HG02678 (cell line): ENCODE results near the gene OTOA.
"Not testable (repeated sequence)": the region's sequence is repeated elsewhere in the genome, so short reads cannot be mapped to it uniquely, and the experiment has no call there.

Experiments
- ATAC-seq: cut with Tn5 transposase; IDR thresholded peaks from one replicate; pipeline ENCODE4 v1.9.1; 2021; ENCODE audit warnings: mild to moderate bottlenecking, moderate library complexity; ENCODE audit not compliant: unreplicated experiment

OTOA gene

DNA sequence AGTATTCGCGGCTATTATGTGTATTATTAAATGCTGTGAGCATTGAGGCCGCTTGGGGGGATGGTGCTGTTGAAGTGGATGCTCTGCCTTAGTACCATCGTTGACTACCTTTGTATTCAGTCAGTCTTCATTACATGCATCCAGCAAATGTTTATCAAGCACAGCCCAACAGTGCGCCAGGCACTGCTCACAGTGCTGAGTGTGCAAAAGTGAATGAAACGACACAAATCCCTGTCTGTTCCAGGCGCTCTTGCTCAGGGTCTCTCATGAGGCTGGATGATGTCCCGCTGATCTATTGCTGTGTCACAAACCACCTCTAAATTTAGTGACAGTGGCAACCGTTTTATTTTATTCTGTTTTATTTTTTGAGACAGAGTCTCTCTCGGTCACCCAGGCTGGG is 53.8 kb downstream of the OTOA start:
- ATAC-seq, result no peak

DNA sequence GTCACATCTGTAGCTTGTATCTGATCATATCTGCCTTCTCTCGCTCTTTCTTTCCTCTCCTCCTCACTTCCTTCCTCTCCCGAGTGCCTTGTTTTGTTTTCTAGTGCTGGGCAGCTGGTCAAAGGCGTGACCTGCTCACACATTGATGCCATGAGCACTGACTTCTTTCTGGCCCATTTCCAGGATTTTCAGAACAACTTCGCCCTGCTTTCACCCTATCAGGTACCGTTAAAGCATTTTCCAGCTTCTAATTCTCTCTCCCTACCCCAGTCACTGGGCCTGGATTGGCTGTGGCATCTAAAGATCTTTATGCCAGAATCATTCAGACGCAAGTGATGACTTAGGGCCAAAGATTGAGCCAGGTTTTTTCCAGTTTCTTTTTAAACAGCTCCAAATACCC is 55.5 kb downstream of the OTOA start:
- no peak for ATAC-seq

DNA sequence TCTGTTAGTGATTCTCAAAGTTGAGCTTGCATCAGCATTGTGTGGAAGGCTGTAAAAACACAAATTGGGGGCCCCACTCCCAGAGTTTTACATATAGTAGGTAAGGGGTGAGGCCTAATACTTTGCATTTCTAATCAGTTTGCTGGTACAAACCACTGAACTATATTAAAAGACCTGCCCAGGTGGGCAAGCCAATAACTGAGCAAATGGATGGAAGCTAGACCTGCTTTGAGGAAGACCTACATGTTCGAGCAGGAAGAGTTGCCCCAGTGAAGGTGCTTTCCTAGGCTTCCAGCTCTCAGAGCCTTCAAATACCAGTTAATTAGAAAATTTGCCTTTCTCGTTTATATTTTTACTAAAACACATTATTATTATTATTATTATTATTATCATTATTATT is 56.8 kb downstream of the OTOA start:
- ATAC-seq, result no peak

- ATAC-seq, result no peak
Measured at GRCh38 chr16:21722771-21723455, 59.1 kb downstream of the OTOA start.

- ATAC-seq, result no peak
Measured at GRCh38 chr16:21723532-21723931, 59.8 kb downstream of the OTOA start.

DNA sequence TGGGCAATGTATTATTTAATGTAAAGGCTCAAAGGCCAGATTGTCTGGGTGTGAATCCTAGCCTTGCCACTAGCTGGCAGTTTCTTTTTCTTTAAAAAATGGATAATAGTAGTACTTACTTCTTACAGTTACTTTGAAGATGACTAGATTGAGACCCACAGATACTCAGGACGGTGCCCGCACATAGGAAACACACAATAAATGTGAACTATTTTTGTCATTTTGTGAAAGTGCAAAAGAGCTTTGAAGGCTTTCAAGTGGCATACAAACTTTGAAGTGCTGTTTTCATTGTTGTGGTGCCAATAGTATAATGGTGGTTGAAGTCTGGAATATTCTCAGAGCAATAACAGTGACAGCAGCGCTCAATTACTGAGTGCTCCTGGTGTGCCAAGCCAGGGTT is 63.6 kb downstream of the OTOA start:
- no peak for ATAC-seq

GRCh38 chr16:21731233-21731632 is 67.5 kb downstream of the OTOA start:
- not testable (repeated sequence) for ATAC-seq

DNA sequence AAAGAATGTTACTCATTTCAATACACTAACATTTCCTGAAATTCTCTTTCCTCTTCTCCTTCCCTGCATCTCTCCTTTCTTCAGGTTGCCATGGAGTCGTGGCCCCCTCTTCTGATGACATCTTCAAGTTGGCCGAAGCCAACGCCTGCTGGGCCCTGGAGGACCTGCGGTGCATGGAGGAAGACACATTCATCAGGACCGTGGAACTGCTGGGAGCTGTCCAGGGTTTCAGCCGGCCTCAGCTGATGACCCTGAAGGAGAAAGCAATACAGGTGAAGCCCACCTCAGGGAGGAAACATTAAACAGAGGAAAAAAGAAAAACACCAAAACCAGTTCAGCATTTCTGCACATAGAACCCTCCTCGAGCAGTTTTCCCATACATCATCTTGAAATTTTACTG is 76.9 kb downstream of the OTOA start:
- not testable (repeated sequence) for ATAC-seq

- not testable (repeated sequence) for ATAC-seq
Measured at GRCh38 chr16:21756192-21757079, 92.7 kb downstream of the OTOA start.

- ATAC-seq, result peak; percentile 82
Measured at GRCh38 chr16:21757080-21757671, 93.4 kb downstream of the OTOA start.

GRCh38 chr16:21768280-21768679 is 104.5 kb downstream of the OTOA start:
- ATAC-seq, result not testable (repeated sequence)

DNA sequence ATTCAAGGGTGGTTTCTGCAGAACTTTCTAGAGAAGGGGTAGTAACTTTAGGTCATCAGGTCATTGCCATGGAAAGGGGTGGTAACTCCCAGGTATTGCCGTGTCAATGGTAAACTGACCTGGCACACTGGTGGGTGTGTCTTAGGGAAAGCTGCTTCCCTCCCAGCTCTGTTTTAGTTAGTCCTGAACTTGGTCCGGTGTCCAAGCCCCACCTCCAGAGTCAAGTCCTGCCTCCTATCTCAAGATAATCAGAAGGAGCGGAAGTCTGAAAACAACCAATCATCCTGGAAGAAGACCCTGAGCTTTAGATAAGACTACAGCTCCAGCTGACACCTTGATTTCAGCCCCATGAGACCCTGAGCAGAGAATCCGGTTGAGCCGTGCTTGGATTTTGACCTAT is 105.0 kb downstream of the OTOA start:
- ATAC-seq, result not testable (repeated sequence)

- not testable (repeated sequence) for ATAC-seq
Measured at GRCh38 chr16:21769284-21769683, 105.5 kb downstream of the OTOA start.

DNA sequence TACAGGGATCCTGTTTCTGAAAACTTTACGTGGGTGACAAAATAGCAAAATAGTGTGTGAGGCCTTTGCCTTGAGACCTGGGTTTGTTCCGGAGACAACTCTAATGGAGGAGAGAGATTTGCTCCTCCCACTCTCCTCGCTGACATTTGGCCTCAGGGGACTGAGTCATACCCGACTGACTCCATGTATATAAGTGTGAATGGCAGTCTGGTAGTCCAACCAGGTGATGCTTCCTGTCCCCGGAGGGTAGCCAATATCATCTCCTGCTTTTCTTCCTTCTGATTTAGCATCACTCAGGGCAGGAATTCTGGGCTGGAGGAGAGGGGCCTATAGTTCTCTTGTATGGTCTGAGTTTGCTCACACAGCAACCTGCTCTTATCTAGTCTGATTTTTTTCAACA is 106.8 kb downstream of the OTOA start:
- not testable (repeated sequence) for ATAC-seq

GRCh38 chr16:21772547-21773206 is 108.9 kb downstream of the OTOA start:
- not testable (repeated sequence) for ATAC-seq

DNA sequence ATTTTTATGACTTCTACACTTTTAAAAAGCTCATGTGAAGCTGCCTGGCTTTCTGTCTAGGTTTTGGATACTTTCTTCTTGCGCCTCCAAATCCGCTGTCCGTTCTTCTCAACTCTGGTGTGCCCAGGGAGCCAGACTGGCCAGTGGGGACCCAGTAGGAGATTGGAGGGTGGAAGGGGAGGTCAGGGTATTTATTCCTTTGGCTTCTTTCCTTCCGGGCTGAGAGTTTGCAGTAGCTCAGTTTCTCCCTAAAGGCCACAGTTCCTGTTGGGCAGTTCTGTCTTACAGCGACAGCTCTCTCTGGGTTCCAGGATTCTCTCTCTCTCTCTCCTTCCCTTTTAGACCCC is 109.4 kb downstream of the OTOA start:
- not testable (repeated sequence) for ATAC-seq

- not testable (repeated sequence) for ATAC-seq
Measured at GRCh38 chr16:21780525-21780924, 116.8 kb downstream of the OTOA start.

DNA sequence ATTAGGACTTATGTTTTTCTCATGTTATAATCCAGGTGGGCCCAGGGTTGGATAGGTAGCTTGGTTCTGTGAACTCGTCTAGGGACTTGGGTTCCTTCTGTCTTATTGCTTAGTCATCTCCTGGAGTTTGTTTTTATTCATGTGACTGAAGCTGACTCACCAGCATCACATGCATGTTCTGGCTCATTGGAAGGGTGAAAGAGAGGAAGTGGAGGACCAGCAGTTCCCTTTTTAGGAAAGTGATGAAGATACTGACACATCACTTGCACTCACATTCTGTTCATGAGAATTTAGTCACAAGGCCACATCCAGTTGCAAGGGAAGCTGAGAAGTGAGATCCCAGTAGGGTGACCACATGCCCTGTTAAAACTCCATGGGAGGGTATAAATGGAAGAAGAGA is 126.7 kb downstream of the OTOA start:
- not testable (repeated sequence) for ATAC-seq

- not testable (repeated sequence) for ATAC-seq
Measured at GRCh38 chr16:21793310-21793709, 129.5 kb downstream of the OTOA start.

DNA sequence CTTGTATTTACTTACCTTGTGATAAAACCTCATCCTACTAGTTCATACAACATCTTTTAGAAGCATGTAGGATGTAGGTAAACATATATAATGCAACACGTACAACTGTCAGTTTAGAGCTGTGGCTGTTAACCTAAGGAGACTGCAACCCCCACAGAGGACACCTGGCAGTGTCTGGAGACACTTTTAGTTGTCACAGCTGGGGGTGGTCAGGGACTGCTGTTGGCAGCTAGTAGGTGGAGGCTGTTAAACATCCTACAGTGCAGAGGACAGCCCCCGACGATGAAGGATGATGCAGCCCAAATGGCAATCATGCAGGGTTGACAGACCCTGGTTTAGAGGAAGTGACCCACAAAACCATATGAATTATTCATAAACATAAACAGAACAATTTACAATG is 134.8 kb downstream of the OTOA start:
- not testable (repeated sequence) for ATAC-seq
